Measurements from ENCODE around the gene NKAP. TPM values are rescaled to one million over a fixed set of nuclear protein-coding genes. Genes with fewer than 3 reads are reported as not detected.
"Not testable (repeated sequence)": the region's sequence is repeated elsewhere in the genome, so short reads cannot be mapped to it uniquely, and the experiment has no call there.

NKAP gene
- total RNA-seq, 1 donor from 2014 or later: 8.0 TPM

GRCh38 chrX:119935215-119935874 is 8.2 kb downstream of the NKAP start:
- no peak for DNase-seq (ENCODE audit: low spot score)

- not testable (repeated sequence) for DNase-seq (ENCODE audit: low spot score)
These were observed 21.2 kb downstream of the NKAP start for GRCh38 chrX:119922391-119922790.

GRCh38 chrX:119919835-119920585 is 23.5 kb downstream of the NKAP start:
- no peak for DNase-seq (ENCODE audit: low spot score)

DNA sequence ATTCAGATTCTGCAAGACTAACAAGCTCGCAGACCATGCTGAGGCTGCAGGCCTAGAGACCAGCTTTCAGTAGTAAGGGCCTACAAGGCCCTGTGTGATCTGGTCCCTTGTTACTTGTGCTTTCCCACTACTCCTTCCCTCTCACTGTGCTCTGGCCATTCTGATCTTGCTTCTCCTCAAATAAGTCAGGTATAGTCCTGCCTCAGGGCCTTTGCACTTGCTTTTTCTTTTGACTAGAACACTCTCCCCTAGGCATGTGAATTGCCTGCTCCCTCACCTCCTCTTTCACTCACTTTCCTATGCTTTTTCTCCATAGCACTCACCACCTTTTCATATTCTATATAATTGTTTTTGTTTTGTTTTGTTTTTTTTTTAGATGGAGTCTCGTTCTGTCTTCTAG is 25.7 kb downstream of the NKAP start:
- no peak for DNase-seq (ENCODE audit: low spot score)

DNA sequence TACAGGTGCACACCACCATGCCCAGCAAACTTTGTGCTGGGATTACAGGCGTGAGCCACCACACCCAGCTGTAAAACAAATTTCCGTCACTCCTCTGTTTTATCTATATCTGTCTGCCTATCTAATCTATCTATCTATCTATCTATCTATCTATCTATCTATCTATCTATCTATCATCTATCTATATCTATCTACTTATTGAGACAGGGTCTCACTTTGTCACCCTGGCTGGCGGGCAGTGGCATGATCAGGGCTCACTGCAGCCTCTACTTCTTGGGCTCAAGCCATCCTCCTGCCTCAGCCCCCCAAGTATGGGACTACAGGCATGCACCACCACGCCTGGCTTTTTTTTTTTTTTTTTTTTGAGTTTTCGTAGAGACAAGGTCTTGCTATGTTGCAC is 27.2 kb downstream of the NKAP start:
- no peak for DNase-seq (ENCODE audit: low spot score)

GRCh38 chrX:119900976-119901375 is 42.6 kb downstream of the NKAP start:
- DNase-seq (ENCODE audit: low spot score): no peak

DNA sequence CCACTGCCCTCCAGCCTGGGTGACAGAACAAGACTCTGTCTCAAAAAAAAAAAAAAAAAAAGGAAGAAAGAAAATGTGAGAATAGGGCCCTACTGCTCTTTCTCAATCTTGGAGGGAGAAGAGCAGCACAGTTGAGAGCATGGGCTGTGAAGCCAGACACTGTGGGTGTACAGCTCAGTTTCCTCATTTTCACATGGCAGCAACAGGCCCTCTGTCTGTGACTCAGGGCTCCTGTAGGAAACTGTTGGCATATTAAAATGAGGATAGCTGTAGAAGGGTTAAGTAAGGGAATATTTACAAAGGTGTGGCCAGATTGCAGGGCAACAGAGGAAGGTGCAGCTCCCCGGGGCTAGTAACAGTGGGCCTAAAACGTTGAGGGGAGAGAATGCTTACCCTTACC is 44.4 kb downstream of the NKAP start:
- no peak for DNase-seq (ENCODE audit: low spot score)

- no peak for DNase-seq (ENCODE audit: low spot score)
These were observed 47.7 kb downstream of the NKAP start, which contains the start of gene AKAP14 for GRCh38 chrX:119895843-119896326. Gene AKAP14, plus strand, starts transcription at chrX:119895893. Its CDS starts 7,331 bp downstream, at chrX:119903224.

GRCh38 chrX:119891961-119892692 is 51.4 kb downstream of the NKAP start:
- DNase-seq (ENCODE audit: low spot score): not testable (repeated sequence)

DNA sequence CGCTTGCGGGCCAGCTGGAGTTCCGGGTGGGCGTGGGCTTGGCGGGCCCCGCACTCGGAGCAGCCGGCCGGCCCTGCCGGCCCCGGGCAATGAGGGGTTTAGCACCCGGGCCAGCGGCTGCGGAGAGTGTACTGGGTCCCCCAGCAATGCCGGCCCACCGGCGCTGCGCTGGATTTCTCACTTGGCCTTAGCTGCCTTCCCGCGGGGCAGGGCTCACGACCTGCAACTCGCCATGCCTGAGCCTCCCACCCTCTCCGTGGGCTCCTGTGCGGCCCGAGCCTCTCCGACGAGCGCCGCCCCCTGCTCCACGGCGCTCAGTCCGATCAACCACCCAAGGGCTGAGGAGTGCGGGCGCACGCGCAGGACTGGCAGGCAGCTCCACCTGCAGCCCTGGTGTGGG is 52.9 kb downstream of the NKAP start:
- DNase-seq (ENCODE audit: low spot score): not testable (repeated sequence)

DNA sequence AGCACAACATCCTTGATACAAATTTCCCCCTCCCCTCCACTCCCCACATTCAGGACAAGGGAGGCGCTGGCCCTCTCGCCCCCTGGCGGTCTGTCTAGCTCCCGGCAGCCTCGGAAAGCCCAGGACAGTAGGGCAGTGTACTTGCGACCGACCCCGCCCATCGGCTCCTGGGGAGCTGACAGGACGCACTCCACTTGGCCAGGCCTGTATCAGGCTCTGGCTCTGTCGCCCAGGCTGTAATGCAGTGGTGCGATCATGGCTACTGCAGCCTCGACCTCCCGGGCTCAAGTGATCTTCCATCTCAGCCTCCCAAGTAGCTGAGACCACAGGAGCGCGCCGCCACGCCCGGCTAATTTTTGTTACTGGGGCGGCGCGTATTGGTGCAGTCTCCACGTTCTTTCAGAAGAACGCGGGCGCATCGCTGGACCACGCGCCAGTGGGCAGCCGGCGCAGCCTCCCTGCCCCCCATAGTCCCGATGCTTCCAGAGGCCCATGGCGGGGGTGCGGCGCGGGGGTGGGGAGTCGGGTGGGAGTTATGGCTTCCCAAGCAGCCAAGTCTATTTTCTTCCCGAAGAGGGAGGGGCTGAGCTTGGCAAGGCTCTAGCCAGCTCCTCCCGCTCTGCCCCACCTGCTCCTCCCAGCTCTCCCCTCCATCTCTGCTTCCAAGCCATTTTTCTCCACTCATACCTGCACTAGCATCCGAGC is 55.7 kb downstream of the NKAP start:
- DNase-seq (ENCODE audit: low spot score): no peak

GRCh38 chrX:119885554-119886428 is 57.8 kb downstream of the NKAP start:
- no peak for DNase-seq (ENCODE audit: low spot score)

GRCh38 chrX:119880552-119881437 is 62.8 kb downstream of the NKAP start:
- peak; percentile 45 for DNase-seq (ENCODE audit: low spot score)

GRCh38 chrX:119880076-119880475 is 63.5 kb downstream of the NKAP start:
- no peak for DNase-seq (ENCODE audit: low spot score)

GRCh38 chrX:119878740-119879139 is 64.8 kb downstream of the NKAP start:
- no peak for DNase-seq (ENCODE audit: low spot score)

DNA sequence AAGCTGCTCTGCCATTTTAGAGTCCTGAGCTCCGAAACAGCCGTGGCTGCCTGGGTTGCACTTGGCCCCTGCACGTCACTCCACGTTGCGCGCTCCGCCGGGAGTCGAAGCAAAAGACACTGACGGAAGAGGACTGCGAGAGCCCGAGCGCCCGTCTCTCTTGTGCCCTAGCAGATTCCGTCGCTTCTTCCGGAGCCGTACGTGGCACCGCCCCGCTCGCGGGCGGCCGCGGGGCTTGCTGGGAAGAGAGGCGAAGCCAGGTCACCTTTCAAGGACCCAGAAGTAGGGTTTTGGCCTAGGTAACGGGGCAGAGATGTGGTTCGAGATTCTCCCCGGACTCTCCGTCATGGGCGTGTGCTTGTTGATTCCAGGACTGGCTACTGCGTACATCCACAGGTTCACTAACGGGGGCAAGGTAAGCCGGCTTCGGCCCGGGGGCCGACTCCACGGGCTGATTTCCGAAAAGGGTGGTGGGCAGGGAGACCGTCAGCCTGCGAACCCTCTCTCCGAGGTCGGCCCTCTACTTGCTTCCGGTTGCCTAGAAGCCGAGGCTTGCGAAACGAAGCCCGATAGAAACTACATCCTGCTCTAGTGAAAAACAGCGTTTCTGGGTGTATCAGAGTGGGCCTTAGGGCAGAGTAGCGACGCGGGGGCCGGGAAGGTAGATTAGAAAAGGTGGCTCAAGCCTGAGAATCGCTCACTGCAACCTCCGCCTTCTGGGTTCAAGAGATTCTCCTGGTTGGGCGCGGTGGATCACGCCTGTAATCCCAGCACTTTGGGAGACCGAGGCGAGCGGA is 71.8 kb downstream of the NKAP start, which contains the start of the genes NDUFA1 and RNF113A:
Gene NDUFA1 (plus strand): TSS at position 234 of the 797 bp plus-strand sequence. CDS start 80 bp downstream, at position 314.
Gene RNF113A (minus strand): TSS at position 135 of the 797 bp plus-strand sequence. CDS start 120 bp downstream, at position 15.
- peak; percentile 88 for DNase-seq (ENCODE audit: low spot score)

- no peak for DNase-seq (ENCODE audit: low spot score)
These were observed 72.3 kb downstream of the NKAP start for GRCh38 chrX:119871245-119871598.
